HG02840 (cell line): ENCODE measurements around the gene GTPBP3.
A peak's percentile ranks its signal among the peaks of the same experiment; 100 is the strongest.
"Not testable (repeated sequence)": the region's sequence is repeated elsewhere in the genome, so short reads cannot be mapped to it uniquely, and the experiment has no call there.

Source experiments
- ATAC-seq: cut with Tn5 transposase; IDR thresholded peaks from one replicate; pipeline ENCODE4 v1.9.1; 2021; ENCODE audit warnings: mild to moderate bottlenecking, moderate library complexity, moderate number of reproducible peaks; ENCODE audit not compliant: unreplicated experiment, low FRiP score

Gene GTPBP3

DNA sequence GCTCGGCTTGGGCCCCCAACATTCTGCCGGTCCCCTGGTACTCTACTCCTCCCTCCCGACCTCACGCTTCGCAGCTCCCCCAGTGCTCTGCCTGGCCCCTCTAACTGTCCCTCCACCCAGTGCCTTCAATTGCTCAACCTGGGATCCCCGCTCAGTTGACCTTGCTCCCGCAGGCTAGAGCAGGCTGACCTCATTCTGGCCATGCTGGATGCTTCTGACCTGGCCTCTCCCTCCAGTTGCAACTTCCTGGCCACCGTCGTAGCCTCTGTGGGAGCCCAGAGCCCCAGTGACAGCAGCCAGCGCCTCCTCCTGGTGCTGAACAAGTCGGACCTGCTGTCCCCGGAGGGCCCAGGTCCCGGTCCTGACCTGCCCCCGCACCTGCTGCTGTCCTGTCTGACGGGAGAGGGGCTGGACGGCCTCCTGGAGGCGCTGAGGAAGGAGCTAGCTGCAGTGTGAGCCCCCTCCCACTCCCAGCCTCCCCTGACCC, 3.6 kb downstream of the GTPBP3 start:
- ATAC-seq, result no peak

DNA sequence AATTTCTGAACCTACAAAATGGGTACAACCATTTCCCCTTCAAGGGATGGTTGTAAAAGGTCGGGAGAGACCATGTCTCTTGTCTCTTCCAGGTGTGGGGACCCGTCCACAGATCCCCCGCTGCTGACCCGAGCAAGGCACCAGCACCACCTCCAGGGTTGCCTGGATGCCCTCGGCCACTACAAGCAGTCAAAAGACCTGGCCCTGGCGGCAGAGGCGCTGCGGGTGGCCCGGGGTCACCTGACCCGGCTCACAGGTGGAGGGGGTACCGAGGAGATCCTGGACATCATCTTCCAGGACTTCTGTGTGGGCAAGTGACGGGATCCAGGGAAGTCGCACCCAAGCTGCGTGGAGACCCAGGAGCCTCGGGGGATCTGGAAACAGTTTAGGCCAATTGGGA, 4.0 kb downstream of the GTPBP3 start:
- no peak for ATAC-seq

GRCh38 chr19:17341845-17342244, 4.5 kb downstream of the GTPBP3 start:
- no peak for ATAC-seq

DNA sequence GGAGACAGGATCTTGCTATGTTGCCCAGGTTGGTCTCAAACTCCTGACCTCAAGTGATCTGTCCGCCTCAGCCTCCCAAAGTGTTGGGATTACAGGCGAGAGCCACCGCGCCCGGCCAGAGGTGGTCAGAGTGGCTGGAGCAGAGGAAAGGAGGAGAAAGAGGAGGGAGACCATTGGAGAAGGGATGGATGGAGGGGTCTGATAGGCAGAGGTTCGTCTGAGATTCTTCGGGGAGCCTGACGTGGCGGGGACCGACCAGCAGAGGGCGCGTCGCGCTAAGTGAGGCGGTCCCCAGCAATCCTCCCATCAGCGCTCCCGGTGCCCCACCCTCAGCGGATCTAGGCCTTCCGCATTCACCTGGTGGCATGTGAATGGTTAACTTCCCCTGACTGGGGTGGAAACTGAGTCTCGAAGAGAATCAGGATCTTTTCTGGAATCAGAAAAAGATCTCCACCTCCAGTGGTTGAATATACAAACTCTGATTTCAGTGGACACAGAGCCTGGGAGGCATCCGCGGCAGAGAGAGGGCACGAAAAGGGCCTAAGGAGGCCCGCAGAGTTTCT, 8.8 kb downstream of the GTPBP3 start:
- ATAC-seq, result no peak

- no peak for ATAC-seq
Observed at GRCh38 chr19:17347361-17347760, 10.0 kb downstream of the GTPBP3 start.

DNA sequence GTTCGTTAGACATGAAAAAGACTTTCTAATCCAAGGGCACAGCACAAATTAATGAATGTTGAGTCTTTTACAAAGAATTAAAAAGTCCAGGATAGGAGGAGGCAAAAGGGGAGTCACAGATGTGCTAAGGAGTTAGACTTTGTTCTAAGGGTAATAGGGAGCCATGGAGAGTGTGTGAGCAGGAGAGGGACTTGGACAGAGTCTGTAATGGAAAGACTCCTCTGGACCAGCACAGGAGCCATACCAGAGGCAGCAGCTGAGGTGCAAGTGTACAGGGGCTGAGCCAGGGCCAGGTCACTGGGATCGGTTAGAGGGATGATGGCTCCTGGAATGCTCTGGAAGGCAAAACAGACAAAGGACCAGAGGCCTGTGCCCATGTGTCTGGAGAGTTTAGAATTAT, 10.5 kb downstream of the GTPBP3 start:
- no peak for ATAC-seq

- no peak for ATAC-seq
Observed at GRCh38 chr19:17348700-17349099, 11.3 kb downstream of the GTPBP3 start.

DNA sequence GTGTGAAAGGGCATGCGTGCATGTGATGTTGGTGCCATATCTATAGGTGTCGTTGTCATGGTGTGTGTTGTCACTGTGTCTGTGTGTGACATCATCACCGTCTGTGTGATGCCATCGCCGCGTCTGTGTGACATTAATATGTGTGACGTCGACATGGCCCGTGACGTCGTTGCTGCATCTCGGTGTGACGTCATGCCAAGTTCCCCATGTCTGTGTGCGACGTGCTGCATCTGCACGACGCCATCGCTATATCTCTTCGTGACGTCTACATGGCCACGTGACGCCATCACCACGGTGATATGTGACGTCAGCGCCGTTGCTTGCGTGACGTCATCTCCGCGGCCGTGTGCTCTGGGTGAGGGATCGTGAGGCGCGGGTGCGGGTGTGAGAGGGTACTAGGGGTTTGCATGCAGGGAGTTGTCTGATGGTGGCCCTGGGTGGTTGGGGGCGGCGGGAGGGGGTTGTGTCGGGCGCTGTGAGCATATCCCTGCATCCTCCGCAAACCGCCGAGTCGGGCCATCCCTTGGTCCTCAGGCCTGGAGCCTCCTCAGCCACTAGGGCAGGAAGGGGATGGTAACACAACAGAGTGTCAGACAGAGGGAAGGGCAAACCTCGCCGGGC, 14.6 kb downstream of the GTPBP3 start:
- ATAC-seq, result no peak

DNA sequence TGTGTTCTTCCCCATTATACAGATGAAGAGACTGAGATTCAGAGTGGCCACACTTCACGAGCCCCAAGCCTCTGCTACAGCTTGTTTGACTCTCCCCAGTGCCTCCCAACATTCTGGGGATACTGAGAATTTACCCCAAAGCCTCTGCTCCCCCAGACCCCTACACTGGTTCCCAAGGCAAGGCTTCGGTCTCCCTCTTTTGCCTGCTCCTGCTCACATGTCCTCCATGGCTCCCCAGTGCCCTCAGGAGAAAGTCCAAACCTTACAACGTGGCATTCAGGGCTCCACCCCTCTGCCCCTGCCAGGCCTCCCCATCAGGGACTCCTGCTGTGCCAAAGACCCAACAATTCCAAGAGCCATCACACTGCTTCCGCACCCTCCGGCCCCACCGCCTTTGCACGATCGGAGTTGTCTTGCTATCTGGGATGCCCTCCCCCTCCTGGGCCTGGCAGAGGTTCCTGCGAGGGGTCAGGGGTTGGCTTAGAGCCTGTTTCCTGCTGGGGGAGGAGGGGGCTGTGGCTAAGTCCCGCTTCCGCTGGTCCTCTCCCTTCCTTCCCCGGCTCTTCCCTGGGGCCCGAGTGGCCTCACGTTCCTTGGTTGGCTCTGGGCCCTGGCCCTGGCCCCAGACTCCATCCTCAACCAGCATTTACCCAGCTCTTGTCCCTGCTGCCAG, 15.4 kb downstream of the GTPBP3 start:
- ATAC-seq, result no peak

GRCh38 chr19:17353386-17353785, 16.0 kb downstream of the GTPBP3 start:
- ATAC-seq, result no peak

- no peak for ATAC-seq
Observed at GRCh38 chr19:17357078-17357666, 19.8 kb downstream of the GTPBP3 start.

DNA sequence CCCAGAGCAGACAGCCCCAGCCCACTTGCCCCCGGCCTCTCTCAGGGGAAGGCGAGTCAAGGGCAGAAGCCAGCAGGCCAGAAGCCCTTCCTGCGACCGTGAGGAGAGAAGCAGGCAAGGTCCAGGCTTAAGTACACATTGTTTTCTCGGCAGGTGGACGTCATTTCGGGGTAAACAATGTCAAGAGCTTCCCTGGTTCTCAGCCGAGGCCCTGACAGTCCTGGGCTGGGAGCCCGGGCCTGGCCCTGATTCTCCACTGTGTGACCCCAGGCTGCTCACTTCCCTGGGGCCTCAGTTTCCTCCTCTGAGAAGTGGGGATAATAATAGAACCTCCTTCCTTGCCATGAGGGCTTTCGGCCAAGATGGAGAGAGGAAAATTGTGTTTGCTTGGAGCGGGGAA, 20.4 kb downstream of the GTPBP3 start:
- no peak for ATAC-seq

- ATAC-seq, result no peak
Observed at GRCh38 chr19:17358395-17358794, 21.0 kb downstream of the GTPBP3 start.

DNA sequence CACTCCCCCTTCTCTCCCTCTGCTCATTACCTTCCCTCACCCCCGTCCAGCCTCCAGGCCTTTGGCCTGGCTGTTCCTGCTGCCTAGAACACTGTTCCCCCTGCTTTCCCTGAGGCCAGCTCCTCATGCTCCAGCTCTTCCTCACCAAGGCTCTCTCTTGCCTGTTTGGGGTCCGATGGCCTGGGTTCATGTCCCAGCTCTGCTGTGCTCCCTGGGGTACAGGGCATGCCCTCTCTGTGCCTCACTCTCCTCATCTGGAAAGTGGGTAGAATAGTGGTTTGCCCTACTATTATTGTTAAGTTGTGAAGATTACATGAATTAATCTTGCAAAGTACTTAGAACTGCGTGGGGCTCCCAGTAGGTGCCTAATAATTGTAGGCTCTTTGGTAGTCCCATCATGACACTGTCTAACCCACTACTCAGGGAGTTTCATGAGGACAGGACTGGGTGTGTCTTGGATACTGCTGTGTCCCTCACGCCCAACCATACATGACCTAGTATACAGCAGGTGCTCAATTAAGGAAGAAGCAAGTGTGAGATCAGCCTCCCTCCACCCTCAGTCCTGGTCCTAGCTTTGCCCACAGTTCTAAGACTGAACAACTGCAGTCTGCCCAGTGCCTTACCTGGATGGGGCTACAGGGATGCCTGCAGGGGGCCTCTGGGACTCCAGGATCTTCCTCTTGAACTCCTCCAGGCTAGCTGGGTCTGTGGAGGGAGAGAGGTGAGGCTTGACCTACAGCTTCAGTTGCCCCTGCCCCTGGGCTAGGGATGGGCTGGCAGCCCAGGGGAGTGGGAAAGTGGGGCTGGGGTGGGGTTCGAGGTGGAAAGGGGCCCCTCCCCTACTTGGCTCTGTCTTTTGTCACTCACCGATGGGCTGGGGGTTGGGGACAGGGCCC, 22.8 kb downstream of the GTPBP3 start:
- no peak for ATAC-seq

GRCh38 chr19:17363852-17364605, 26.7 kb downstream of the GTPBP3 start:
- ATAC-seq, result not testable (repeated sequence)

DNA sequence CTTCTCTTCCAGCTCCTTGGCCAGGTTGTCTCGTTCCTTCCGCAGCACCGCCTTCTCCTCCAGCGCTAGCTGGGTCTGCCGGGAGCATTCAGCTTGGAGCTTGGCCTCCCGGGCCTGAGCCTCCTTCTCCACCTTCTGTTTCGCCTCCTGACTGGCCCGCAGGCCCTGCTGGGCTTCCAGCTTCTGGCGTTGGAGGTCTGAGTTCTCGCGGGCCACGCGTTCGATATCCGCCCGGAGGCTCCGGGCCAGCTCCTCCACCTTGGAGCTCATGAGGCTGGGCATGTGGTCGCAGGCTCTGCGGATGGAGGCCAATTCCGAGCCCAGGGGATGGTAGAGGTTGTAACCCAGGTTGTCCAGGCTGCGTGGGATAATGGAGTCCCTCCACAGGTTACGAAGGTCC, 28.0 kb downstream of the GTPBP3 start:
- ATAC-seq, result no peak

GRCh38 chr19:17370026-17370587, 32.8 kb downstream of the GTPBP3 start:
- ATAC-seq, result peak; percentile 80

DNA sequence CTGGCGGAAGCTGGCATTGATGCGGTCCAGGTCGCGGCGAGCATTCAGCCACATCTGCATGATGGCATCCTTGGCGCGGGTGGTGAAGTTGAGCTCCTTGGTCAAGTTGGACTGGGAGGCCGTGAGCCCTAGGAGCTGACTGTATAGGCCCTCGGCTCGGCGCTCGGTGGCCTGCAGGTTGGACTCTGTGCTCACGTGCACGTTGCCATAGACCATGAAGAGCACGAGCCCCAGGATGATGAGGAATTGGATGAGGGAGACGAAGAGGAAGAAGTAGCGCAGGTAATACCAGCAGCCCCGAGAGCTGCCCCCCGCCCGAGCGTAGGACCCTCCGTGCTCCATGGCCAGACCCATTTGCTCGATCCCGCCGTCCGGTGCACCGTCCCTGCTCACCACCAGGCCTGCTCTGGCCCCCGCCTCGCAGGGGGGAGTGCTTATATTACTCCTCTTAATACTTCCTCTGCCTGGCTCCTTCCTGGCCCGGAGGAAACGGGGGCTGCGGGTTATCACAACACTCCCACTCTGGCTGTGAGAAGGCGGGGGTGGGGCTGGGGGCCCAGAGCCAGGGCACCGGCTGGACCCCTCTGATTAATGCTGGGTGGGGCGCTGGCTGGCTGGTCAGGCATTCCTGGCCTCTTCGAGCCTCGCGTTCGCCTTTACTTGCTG, 39.7 kb downstream of the GTPBP3 start, which contains the start of gene PLVAP:
Gene PLVAP, minus strand, starts transcription at position 408 of the 666 bp plus-strand sequence. Its CDS starts 54 bp downstream, at position 354.
- ATAC-seq, result no peak

DNA sequence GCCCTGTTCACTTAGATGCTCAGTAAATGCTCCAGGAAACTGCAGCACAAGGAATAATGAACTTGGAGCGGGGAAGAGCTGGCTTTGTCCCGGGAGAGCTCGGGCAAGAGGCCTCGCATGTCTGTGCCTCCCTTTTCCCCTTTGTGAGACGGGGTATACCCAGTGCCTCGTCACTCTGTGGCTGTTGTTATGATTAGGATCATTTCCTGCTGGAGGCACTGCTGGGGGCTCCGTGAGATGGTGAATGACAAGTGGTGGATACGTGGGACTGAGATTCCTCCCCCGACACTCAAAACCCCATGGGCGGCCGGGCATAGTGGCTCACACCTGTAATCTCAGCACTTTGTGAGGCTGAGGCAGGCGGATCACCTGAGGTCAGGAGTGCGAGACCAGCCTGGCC, 40.9 kb downstream of the GTPBP3 start:
- ATAC-seq, result no peak
